BE2C (cell line): Measurements from ENCODE around the gene PTPN13.

Experiments
- DNase-seq: peaks from one replicate; pipeline ENCODE4 v3.0.0-alpha.2; 2020
- H3K27me3 ChIP-seq: fragments of 250-450 bp; sonication (Bioruptor Pico); 2 replicates; pipeline ENCODE4 v1.5.1; 2020; ENCODE audit warnings: mild to moderate bottlenecking
- H3K36me3 ChIP-seq: fragments of 250-450 bp; sonication (Bioruptor Pico); 2 replicates; pipeline ENCODE4 v1.5.1; 2020; ENCODE audit warnings: mild to moderate bottlenecking
- H3K4me1 ChIP-seq: fragments of 250-450 bp; sonication (Bioruptor Pico); 2 replicates; pipeline ENCODE4 v1.5.1; 2020
- H3K4me3 ChIP-seq: 2 replicates; pipeline ENCODE4 v1.5.1; 2011; ENCODE audit warnings: low read depth, low read length
- H3K9me3 ChIP-seq: fragments of 250-450 bp; sonication (Bioruptor Pico); 2 replicates; pipeline ENCODE4 v1.5.1; 2020
- CTCF ChIP-seq: IDR thresholded peaks from 2 replicates; pipeline ENCODE4 v1.5.1; 2012; ENCODE audit warnings: mild to moderate bottlenecking, low read depth, low read length

Gene PTPN13

GRCh38 chr4:86833615-86834014 is 239.5 kb downstream of the PTPN13 start:
- H3K36me3 ChIP-seq: no peaks in the 10 kb centered on the region
- no peaks in the 10 kb centered on the region for H3K4me1 ChIP-seq
- no peaks in the 10 kb centered on the region for H3K27me3 ChIP-seq
- H3K9me3 ChIP-seq: no peaks in the 10 kb centered on the region
- no peak for DNase-seq
- no peak overlapping the region for H3K4me3 ChIP-seq
- TF ChIP-seq CTCF: no peak

- no peak for DNase-seq
Measured at GRCh38 chr4:86834901-86835300, 240.8 kb downstream of the PTPN13 start.

GRCh38 chr4:86835677-86836076 is 241.6 kb downstream of the PTPN13 start:
- no peaks in the 10 kb centered on the region for H3K27me3 ChIP-seq
- H3K9me3 ChIP-seq: no peaks in the 10 kb centered on the region
- no peaks in the 10 kb centered on the region for H3K36me3 ChIP-seq
- no peak overlapping the region for H3K4me3 ChIP-seq
- no peak for DNase-seq
- H3K4me1 ChIP-seq: no peaks in the 10 kb centered on the region
- TF ChIP-seq CTCF: no peak

More at GRCh38 chr4:86834901-86835300, 240.8 kb downstream of the PTPN13 start:
- Histone ChIP-seq H3K27me3 (no peaks in the 10 kb centered on the region), H3K4me1 (no peaks in the 10 kb centered on the region), H3K9me3 (no peaks in the 10 kb centered on the region), H3K4me3 (no peak overlapping the region), H3K36me3 (no peaks in the 10 kb centered on the region)
- TF ChIP-seq CTCF: no peak

GRCh38 chr4:86837691-86838503 is 243.8 kb downstream of the PTPN13 start:
- Histone ChIP-seq H3K4me3 (no peak overlapping the region), H3K4me1 (no peaks in the 10 kb centered on the region), H3K9me3 (no peaks in the 10 kb centered on the region), H3K36me3 (no peaks in the 10 kb centered on the region), H3K27me3 (no peaks in the 10 kb centered on the region)
- no peak for TF ChIP-seq CTCF
- DNase-seq: no peak

- Histone ChIP-seq H3K9me3 (no peaks in the 10 kb centered on the region), H3K4me1 (no peaks in the 10 kb centered on the region), H3K4me3 (no peak overlapping the region), H3K36me3 (no peaks in the 10 kb centered on the region), H3K27me3 (no peaks in the 10 kb centered on the region)
- DNase-seq: no peak
- TF ChIP-seq CTCF: no peak
Measured at GRCh38 chr4:86840858-86841257, 246.7 kb downstream of the PTPN13 start.

- DNase-seq: no peak
- TF ChIP-seq CTCF: no peak
- H3K4me1 ChIP-seq: no peaks in the 10 kb centered on the region
- H3K4me3 ChIP-seq: no peak overlapping the region
- H3K27me3 ChIP-seq: no peaks in the 10 kb centered on the region
- H3K9me3 ChIP-seq: no peaks in the 10 kb centered on the region
- H3K36me3 ChIP-seq: no peaks in the 10 kb centered on the region
Measured at GRCh38 chr4:86841309-86841708, 247.2 kb downstream of the PTPN13 start.
